CMK (cell line): ENCODE measurements around the gene NUDT1.
A peak's percentile ranks its signal among the peaks of the same experiment; 100 is the strongest.

Source experiments
- DNase-seq: peaks from one replicate; pipeline ENCODE4 v3.0.0-alpha.2; 2010; ENCODE audit warnings: low read depth

The NUDT1 gene

DNA sequence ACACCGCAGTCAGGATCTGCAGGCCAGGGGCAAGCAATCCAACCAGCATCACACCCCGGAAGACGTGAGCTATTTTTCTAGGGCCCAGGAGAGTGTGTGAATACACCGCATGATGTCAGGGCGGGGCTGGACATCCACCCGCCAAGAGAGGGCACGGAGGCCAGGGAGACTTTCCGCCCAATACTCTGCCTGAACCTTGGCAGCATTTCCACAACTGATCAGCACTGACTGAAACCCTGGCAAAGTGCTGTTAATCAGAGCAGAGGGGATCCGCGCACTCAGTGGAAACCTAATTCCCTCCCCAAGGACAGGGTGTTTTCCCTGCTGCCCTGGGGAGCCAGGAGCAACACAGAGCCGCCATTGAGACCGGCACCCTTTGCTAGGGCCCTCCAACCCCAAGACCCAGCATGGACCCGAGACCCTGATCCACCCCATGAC, 17.5 kb upstream of the NUDT1 start:
- DNase-seq, result no peak

DNA sequence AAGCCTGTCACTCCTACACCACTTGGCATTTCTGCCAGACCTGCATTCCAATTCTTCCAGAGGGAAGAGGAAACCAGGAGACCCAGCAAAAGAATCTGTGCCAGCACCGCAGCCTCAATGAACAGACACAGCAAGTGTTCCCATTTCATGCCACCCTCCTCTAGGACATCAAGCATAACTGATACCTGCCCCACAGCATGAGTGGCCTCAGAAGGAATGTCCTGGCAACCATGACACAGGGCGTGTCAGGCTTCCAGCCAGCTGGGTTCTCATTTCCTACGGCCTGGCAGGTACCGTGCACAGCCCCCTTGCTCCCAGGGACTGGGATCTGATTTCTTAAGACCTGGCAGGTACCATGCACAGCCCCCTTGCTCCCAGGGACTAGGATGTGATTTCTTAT, 17.1 kb upstream of the NUDT1 start:
- no peak for DNase-seq

- no peak for DNase-seq
These were observed 16.7 kb upstream of the NUDT1 start for GRCh38 chr7:2225336-2225735.

DNA sequence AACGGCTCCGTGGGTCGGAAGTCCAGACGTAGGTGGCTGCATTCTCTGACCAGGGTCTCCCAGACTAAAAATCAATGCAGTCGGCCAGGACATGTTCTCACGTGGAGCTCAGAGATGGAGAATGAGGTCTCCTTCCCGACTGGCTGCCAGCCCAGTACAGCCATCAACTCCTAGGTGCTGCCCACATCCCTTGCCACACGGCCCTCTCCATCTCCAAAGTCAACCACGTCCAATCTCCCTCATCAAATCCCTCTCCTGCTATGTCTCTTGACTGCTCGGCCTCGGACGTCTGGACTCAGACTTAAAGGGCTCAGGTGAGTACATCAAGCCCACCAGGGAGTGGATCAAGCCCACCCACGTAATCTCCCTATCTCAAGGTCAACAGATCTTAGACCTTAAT, 16.2 kb upstream of the NUDT1 start:
- DNase-seq, result no peak

DNA sequence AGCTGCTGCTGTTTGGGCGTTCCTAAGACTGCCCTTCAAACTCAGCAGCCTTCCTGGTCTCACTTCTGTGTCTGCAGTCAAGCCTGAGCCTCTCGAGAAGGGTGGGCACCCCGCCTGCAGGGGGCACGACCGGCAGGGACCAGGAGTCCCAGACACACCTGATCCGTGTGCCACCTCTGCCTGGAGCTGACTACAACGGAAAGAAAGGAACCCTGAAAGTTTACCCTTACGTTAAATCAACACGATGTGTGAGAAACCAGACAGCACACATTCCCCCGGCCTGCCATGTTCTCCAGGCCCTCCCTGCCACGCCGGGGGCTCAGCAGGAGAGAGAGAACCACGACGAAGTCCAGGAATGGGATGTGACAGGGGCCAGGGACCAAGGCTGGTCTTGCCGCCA, 14.3 kb upstream of the NUDT1 start:
- no peak for DNase-seq

- no peak for DNase-seq
These were observed 13.1 kb upstream of the NUDT1 start for GRCh38 chr7:2228921-2229320.

DNA sequence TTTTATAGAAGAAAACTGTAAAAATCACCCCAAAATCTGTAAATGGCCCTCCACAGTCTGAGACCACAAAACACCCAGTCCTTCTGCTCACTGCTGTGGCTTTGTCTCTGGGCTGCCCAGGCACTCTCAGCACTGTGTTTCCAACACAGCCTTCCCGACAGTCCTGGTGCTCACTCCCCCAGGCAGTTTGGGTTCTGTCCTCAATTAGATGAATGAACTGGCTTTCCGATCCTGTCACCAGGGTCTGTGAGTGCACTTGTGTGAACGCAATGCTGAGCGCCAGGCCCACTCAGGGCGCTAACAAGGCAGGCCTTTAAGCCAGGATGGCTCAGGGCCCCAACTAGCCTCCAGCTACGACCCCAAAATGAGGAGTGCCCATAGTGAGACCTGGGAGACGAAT, 12.6 kb upstream of the NUDT1 start:
- DNase-seq, result no peak

DNA sequence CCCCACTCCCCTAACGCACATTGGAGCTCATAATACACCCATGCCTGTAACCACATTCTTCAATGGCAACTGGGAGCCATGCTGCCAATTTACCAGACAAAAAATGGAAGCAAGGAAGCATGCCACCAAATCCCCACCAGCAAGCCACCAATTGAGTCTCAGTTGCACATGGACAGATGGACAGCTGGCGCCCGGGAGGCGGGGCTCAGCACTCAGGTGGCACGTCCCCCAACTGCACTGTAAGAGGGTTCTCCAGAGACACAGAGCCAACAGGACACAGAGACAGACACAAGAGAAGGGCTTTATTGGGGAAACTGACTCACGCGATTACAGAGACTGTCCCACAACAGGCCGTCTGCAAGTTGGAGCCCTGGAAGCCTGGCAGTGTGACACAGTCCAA, 11.8 kb upstream of the NUDT1 start:
- no peak for DNase-seq

GRCh38 chr7:2230882-2231281, 11.1 kb upstream of the NUDT1 start:
- DNase-seq, result no peak

DNA sequence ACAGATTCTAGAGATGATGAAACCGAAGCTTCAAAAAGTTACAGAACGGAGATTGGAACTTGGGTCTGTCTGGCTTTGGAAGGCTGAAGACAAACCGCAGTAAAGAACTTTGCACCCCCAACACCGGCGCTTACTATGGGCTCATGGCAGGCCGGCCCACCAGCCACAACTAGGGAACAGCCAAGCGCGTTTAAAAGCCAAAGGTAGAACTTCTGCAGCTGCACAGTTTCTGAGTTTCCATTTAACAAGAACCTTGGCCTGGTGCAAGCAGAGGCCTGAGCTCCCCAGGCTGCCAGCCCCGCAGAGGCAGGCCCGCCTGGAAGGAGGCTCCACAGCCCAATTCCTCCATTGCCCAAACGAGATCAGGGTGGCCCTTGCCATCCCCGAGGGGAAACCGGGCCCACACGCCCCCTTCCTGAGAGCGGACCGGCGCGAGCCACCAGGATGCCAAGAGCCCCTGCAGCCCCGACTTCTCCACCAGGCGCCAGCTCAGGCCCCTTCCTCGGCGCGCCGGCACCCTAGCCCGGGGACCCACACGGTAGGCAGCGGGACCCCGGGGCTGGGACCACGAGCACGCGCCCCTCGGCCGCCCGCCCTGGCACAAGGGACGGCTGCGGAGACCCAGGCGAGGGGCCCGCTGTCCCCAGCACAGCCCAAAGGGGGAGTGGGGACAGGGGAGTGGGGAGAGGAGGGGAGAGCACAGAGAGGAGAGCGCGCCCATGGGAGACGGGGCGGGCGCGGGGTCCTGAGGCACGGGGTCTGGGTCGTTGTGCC, 9.8 kb upstream of the NUDT1 start:
- DNase-seq, result no peak

GRCh38 chr7:2232766-2233520, 9.1 kb upstream of the NUDT1 start, which contains the start of gene MAD1L1:
TSS of gene MAD1L1 (minus strand) at chr7:2232945. CDS start at chr7:2230133, 2,812 bp downstream.
- DNase-seq, result peak; percentile 61

DNA sequence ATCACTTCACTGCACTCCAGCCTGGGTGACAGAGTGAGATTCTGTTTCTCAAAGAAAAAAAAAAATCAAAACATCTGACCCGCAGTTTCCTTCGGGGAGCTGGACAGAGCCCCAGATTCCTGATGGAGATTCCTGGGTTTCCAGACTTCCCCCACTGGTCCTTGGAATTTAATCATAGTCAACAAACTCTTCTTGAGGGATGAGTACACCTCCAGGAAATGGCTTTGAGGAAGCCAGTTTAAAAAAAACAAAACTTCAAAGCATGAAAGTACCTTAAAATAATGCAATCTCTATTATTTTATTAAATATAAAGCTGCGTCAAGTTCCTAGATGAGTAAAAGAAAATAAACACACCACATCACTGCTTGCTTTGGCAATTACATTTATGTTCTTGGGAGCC, 8.1 kb upstream of the NUDT1 start:
- no peak for DNase-seq

DNA sequence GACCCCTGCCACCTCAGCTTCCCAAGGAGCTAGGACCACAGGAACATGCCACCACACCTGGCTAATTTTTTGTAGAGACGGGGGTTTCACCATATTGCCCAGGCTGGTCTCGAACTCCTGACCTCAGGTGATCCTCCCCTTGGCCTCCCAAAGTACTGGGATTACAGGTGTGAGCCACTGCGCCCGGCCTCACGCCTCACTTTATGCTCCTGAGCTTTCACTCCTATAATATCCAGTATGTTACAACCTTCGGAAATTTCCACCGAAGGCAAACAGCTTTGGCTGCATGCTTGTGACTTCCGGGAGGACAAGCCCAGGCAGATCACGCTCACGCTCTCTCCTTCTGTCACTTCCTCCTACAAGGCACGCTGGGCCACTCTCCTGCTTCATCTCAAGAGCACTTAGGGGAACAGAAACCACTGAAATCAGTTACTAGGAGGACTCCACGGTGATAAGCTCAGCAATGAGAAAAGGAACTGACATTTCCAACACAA, 4.9 kb upstream of the NUDT1 start:
- no peak for DNase-seq

DNA sequence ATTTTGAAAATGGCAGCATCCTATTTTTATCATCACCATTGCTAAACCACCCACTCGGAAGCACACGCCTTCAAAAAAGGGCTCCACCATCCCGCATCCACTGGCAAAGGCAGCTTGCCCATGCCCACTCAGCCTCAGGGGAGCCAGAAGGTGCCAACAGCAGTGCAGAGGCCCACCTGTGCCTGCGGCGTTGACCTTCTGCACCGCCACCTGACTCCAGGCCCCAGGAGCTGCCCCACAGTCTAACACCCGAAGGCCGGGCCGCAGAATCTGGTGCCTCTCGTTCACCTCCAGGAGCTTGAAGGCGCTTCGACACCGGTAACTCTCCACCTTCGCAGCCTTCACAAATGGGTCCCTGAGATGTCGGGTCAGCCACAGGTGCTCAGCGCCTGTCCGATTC, 2.8 kb upstream of the NUDT1 start:
- DNase-seq, result no peak

- DNase-seq, result no peak
These were observed 759 bp downstream of the NUDT1 start for GRCh38 chr7:2242541-2243429.

GRCh38 chr7:2243458-2243857, 1.4 kb downstream of the NUDT1 start:
- no peak for DNase-seq

- no peak for DNase-seq
These were observed 2.5 kb downstream of the NUDT1 start for GRCh38 chr7:2244404-2244995.

DNA sequence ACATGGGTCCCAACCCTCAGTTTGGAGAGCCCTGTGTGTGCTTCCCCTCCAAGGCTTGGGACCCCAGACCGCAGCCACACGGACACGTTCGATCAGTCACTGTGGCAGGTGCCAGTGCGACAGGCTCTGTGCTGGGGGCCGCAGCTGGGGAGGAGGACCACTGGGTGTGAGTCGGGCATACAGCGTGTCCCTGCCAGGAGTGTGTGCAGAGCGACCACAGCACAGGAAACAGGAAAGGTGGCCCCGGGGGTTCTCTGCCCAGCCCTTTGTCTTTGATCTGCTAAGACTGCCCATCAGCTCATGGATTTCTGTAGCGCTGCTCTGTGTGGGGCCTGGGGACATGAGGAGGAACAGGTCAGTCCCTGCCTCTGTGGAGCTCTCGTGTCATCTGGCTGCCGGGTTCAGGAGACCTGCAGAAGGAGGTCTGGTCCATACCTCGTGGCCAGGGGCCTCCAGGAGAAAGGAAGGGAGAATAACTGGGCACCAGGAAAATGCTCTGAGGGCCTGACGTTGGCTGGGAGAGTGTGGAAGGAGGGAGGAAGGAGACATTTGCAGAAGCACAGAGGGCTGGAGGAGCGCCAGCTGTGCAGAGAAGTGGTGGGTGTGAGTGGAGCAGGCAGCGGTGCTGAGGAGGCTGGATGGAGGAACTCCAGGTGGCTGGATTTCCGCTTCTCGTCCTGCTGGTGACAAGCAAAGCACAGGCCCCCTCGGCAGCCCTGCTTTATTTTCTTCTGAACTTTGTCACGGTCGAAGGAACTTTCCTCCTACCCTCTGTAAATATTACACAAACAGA, 4.1 kb downstream of the NUDT1 start:
- no peak for DNase-seq

DNA sequence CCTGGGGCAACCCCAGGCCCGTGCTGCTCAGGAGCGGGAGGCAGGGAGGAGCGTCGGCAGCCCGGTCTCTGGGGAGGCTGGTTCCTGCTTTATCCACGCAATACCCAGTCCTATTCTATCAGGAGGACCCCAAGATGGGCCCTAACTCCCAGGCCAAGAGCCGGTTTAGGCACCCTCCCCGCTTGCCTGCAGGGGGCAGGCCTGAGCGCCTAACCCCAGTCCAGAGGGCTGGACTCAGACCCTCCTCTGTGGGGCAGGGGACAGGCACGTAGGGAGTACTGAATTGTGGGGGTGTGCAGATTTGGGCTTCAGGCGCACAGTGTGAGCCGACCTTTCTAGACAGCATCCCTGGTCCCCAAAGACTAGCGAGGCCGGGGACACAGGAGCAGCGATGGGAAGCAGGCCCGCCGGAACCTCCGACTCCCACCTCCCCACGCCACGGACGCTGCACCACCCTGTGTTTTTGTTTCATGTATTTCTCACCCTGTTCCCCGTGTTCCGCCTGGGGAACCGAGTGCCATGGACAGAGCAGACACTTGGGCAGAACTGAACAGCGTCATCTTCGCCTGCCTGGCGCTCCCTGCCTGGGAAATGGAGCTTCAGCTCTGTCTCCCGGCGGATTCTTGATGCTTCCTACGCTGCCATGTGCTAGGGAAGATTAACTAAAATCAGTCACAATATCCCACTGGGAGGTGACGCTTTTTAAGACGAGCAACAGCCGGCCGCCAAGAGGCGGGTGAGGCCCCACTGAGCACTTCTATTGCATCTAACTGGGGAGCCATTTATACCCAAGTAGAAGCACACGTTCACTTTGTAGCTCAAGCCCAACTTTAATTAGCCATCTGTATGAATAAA, 5.3 kb downstream of the NUDT1 start:
- no peak for DNase-seq
